Measurements from ENCODE around the gene SNAP91.

The SNAP91 gene

DNA sequence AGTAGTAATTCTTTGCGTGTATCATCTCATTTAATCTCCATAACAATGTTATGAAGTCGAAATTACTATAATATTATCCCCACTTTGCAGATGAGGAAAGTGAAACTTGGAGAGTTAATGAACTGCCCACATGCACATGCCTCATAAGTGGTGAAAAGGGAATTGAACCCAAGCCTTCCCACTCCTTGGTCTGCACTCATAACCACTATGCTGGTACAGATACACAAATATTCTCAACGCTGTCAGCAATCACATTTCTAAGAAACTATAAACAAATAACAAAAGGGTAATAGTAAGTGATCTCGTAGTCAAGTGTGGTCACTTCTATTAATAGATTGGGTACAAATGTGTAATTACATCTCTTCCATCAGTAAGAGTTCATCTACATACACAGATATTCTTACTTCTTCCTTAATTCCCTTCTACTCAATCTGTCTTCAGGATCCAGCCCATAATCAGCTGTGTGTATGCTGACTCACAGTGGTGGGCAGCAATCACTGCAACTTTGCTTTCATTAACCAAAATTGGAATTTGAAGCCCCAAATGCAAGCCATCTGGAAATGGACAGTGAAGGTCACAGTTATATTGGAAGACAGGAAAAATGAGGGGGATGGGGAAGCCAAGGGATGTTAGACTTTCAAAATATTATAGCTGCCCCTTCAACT is 190.0 kb downstream of the SNAP91 start:
- no peak overlapping the region for H3K4me3 ChIP-seq (ENCODE audit: low read depth, low read length)
- no peak overlapping the region for H2AFZ ChIP-seq
- H3K9me3 ChIP-seq (ENCODE audit: control insufficient read depth, low read length), result no peaks in the 10 kb centered on the region
- no peaks in the 10 kb centered on the region for H3K4me1 ChIP-seq
- no peaks in the 10 kb centered on the region for H3K27me3 ChIP-seq (ENCODE audit: control insufficient read depth, insufficient read depth, low read length)
- TF ChIP-seq, protein P1, sequence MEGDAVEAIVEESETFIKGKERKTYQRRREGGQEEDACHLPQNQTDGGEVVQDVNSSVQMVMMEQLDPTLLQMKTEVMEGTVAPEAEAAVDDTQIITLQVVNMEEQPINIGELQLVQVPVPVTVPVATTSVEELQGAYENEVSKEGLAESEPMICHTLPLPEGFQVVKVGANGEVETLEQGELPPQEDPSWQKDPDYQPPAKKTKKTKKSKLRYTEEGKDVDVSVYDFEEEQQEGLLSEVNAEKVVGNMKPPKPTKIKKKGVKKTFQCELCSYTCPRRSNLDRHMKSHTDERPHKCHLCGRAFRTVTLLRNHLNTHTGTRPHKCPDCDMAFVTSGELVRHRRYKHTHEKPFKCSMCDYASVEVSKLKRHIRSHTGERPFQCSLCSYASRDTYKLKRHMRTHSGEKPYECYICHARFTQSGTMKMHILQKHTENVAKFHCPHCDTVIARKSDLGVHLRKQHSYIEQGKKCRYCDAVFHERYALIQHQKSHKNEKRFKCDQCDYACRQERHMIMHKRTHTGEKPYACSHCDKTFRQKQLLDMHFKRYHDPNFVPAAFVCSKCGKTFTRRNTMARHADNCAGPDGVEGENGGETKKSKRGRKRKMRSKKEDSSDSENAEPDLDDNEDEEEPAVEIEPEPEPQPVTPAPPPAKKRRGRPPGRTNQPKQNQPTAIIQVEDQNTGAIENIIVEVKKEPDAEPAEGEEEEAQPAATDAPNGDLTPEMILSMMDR (IDR thresholded peaks at IDR 0.05), result no peak
- H3K36me3 ChIP-seq (ENCODE audit: control insufficient read depth, insufficient read depth, low read length), result no peaks in the 10 kb centered on the region
- H3K9ac ChIP-seq, result no peak overlapping the region
- no peak overlapping the region for H3K4me2 ChIP-seq (ENCODE audit: low read length)
- H3K27ac ChIP-seq, result no peak overlapping the region
- no peaks in the 10 kb centered on the region for H3K79me2 ChIP-seq

DNA sequence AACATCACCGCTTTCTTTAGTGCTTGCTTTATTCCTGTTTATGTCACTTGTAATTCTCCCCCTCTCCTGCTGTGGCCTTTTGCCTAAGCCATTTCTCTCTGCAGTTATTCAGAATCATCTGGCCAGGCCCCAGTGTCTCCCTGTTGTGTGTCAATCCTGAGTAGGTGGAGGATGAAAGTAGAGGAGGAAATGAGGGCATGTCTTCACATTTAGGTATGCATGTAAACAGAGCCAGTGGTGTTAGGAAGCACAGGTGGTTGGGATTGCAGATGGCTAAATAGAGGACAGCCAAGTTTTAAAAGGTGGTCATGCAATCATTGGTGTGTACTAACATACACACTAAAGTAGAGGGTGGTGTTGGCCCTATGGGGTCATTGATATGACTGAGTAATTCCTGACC is 191.4 kb downstream of the SNAP91 start:
- no peak overlapping the region for H3K4me3 ChIP-seq (ENCODE audit: low read depth, low read length)
- TF ChIP-seq, protein P1 (IDR thresholded peaks at IDR 0.05), result no peak
- H3K9me3 ChIP-seq (ENCODE audit: control insufficient read depth, low read length), result no peaks in the 10 kb centered on the region
- no peaks in the 10 kb centered on the region for H3K27me3 ChIP-seq (ENCODE audit: control insufficient read depth, insufficient read depth, low read length)
- H3K36me3 ChIP-seq (ENCODE audit: control insufficient read depth, insufficient read depth, low read length), result no peaks in the 10 kb centered on the region
- H3K27ac ChIP-seq, result no peak overlapping the region
- no peaks in the 10 kb centered on the region for H3K4me1 ChIP-seq
- no peak overlapping the region for H3K9ac ChIP-seq
- H3K4me2 ChIP-seq (ENCODE audit: low read length), result no peak overlapping the region
- H2AFZ ChIP-seq, result no peak overlapping the region
- no peaks in the 10 kb centered on the region for H3K79me2 ChIP-seq

DNA sequence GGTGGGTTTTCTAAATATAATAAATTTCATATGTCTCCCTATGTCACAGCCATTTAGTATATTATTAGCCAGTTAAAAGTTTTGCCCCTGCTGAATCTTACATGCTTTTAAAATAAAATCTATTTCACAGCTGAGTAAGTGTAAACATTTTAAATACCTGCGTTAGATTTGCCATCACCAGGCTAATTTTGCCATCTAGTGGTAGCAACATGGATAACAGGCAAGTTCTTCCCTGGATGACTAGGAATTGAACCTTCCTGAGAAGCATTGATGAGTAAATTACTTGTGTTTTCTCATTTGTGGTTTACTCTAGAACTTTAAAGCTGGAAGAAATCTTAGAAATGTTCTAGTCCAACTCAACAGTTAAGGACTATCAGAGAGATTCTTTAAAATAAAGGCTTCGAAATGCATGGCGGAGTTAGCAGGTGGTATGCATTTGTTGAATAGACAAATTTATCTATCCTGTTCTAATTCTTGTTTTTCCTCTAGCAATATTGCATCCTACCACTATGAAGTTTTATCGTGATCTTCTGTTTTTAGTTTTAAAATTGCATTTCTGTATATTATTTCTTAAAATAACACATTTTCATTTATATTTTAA is 193.9 kb downstream of the SNAP91 start:
- H3K36me3 ChIP-seq (ENCODE audit: control insufficient read depth, insufficient read depth, low read length), result no peaks in the 10 kb centered on the region
- no peak overlapping the region for H3K27ac ChIP-seq
- H2AFZ ChIP-seq, result no peak overlapping the region
- no peaks in the 10 kb centered on the region for H3K79me2 ChIP-seq
- TF ChIP-seq, protein P1 (IDR thresholded peaks at IDR 0.05), result peak; percentile 84
- no peaks in the 10 kb centered on the region for H3K27me3 ChIP-seq (ENCODE audit: control insufficient read depth, insufficient read depth, low read length)
- no peak overlapping the region for H3K9ac ChIP-seq
- no peak overlapping the region for H3K4me2 ChIP-seq (ENCODE audit: low read length)
- no peaks in the 10 kb centered on the region for H3K4me1 ChIP-seq
- no peak overlapping the region for H3K4me3 ChIP-seq (ENCODE audit: low read depth, low read length)
- no peaks in the 10 kb centered on the region for H3K9me3 ChIP-seq (ENCODE audit: control insufficient read depth, low read length)

DNA sequence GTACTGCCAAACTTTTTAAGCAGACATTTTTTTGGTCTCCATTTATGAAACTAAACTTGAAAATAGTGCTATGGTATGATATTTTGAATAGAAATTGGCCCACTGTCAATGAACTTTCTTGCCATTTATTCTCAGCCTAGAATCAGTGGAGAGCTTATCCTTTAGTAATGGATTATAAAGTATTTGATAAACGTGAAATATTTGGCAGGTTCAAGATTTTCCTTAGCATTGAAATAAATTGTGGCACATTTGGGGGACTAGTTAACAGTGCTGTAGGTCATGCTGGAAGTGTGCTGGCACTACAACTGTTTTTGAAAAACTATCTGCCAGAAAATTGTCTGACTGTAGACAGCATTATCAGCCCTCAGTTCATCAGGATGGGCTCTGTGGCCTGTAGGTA is 194.4 kb downstream of the SNAP91 start:
- H3K4me3 ChIP-seq (ENCODE audit: low read depth, low read length), result no peak overlapping the region
- H3K36me3 ChIP-seq (ENCODE audit: control insufficient read depth, insufficient read depth, low read length), result no peaks in the 10 kb centered on the region
- H3K4me1 ChIP-seq, result no peaks in the 10 kb centered on the region
- TF ChIP-seq, protein P1 (IDR thresholded peaks at IDR 0.05), result no peak
- H3K27ac ChIP-seq, result no peak overlapping the region
- H3K27me3 ChIP-seq (ENCODE audit: control insufficient read depth, insufficient read depth, low read length), result no peaks in the 10 kb centered on the region
- H3K4me2 ChIP-seq (ENCODE audit: low read length), result no peak overlapping the region
- no peaks in the 10 kb centered on the region for H3K79me2 ChIP-seq
- H3K9ac ChIP-seq, result no peak overlapping the region
- no peaks in the 10 kb centered on the region for H3K9me3 ChIP-seq (ENCODE audit: control insufficient read depth, low read length)
- no peak overlapping the region for H2AFZ ChIP-seq

All from parathyroid adenoma (tissue), 2 donors.